HL-60/S4 (cell line): Measurements from ENCODE around the gene RNU2-63P.
"Not testable (repeated sequence)": the region's sequence is repeated elsewhere in the genome, so short reads cannot be mapped to it uniquely, and the experiment has no call there.

Experiments
- in situ Hi-C: fragments of 300-500 bp; cut with MboI; formaldehyde crosslinking; loops from 2 replicates; pipeline ENCODE4 v1.14.3; 2022; ENCODE audit warnings: low sequenced_read_pairs

RNU2-63P gene

GRCh38 chr2:87987473-87987872 is 28.9 kb downstream of the RNU2-63P start:
- in situ Hi-C loops = not testable (repeated sequence)

GRCh38 chr2:87985902-87986301 is 30.4 kb downstream of the RNU2-63P start:
- in situ Hi-C loops = not testable (repeated sequence)

DNA sequence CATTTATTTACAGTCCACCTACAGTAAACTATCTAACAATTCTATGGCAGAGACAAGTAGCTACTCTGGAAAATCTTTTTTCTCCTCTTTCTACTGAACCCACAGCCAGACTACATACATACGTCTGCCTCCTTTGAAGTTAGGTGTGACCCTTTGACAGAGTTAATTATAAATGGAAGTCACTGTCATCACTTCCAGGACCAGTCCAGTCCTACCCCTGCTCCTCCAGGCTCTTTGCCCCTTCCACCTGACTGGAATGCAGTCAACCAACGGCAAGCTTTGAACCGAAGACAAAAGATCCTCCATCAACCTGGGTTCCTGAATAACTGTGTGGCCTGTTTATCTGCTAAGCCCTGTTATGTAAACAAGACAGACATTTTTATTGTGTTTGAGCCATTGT is 35.2 kb downstream of the RNU2-63P start:
- in situ Hi-C loops = not testable (repeated sequence)

GRCh38 chr2:87972385-87972784 is 44.0 kb downstream of the RNU2-63P start:
- in situ Hi-C loops = not testable (repeated sequence)
